Middle frontal gyrus (tissue), 1 donor: ENCODE results near the gene ISY1.
"Not testable (repeated sequence)": the region's sequence is repeated elsewhere in the genome, so short reads cannot be mapped to it uniquely, and the experiment has no call there.

Experiments used
- DNase-seq: peaks from one replicate; pipeline ENCODE4 v3.0.0-alpha.2; 2015; ENCODE audit warnings: low spot score; ENCODE audit errors: extremely low spot score

The ISY1 gene

GRCh38 chr3:129160891-129161859 lies at the start of gene ISY1:
ISY1 (minus strand) TSS chr3:129161063; CDS start chr3:129160975, 88 bp downstream.
- peak; percentile 91 for DNase-seq

- no peak for DNase-seq
Measured at GRCh38 chr3:129207479-129207878, 46.6 kb upstream of the ISY1 start.

GRCh38 chr3:129205109-129205832 lies 44.4 kb upstream of the ISY1 start:
- no peak for DNase-seq

GRCh38 chr3:129204473-129204872 lies 43.6 kb upstream of the ISY1 start:
- DNase-seq: no peak

GRCh38 chr3:129199366-129199765 lies 38.5 kb upstream of the ISY1 start:
- no peak for DNase-seq

GRCh38 chr3:129197321-129197720 lies 36.5 kb upstream of the ISY1 start:
- DNase-seq: no peak

- DNase-seq: no peak
Measured at GRCh38 chr3:129196601-129197000, 35.7 kb upstream of the ISY1 start.

GRCh38 chr3:129195731-129196256 lies 34.9 kb upstream of the ISY1 start:
- peak; percentile 19 for DNase-seq

- DNase-seq: not testable (repeated sequence)
Measured at GRCh38 chr3:129189793-129190192, 28.9 kb upstream of the ISY1 start.

GRCh38 chr3:129187857-129188256 lies 27.0 kb upstream of the ISY1 start:
- no peak for DNase-seq

GRCh38 chr3:129185783-129186182 lies 24.9 kb upstream of the ISY1 start:
- no peak for DNase-seq

- DNase-seq: not testable (repeated sequence)
Measured at GRCh38 chr3:129184784-129185542, 24.1 kb upstream of the ISY1 start.

GRCh38 chr3:129184396-129184657 lies 23.5 kb upstream of the ISY1 start:
- DNase-seq: no peak

- DNase-seq: peak; percentile 95
Measured at GRCh38 chr3:129183569-129184395, 22.9 kb upstream of the ISY1 start, which contains the start of gene CNBP. CNBP (minus strand) TSS chr3:129183896; CDS start chr3:129171757, 12,139 bp downstream.

GRCh38 chr3:129182390-129183185 lies 21.7 kb upstream of the ISY1 start:
- no peak for DNase-seq

- no peak for DNase-seq
Measured at GRCh38 chr3:129181819-129182218, 21.0 kb upstream of the ISY1 start.

- no peak for DNase-seq
Measured at GRCh38 chr3:129180461-129180860, 19.6 kb upstream of the ISY1 start.

- DNase-seq: no peak
Measured at GRCh38 chr3:129176051-129176450, 15.2 kb upstream of the ISY1 start.

GRCh38 chr3:129173725-129174124 lies 12.9 kb upstream of the ISY1 start:
- no peak for DNase-seq

GRCh38 chr3:129173206-129173605 lies 12.3 kb upstream of the ISY1 start:
- DNase-seq: no peak
